Thymus (tissue), 11 donors: ENCODE measurements around the gene KRTAP7-1. TPM values are rescaled to one million over a fixed set of nuclear protein-coding genes. Genes with fewer than 3 reads are reported as not detected.

Source experiments
- DNase-seq, 9 donors: peaks; one replicate each; pipeline ENCODE4 v3.0.0-alpha.2; 2013; ENCODE audit warnings: low spot score in 9 of 9, low read depth in 6 of 9, missing footprints in 1 of 9
- H3K27ac ChIP-seq, 2 donors: one replicate each; pipeline ENCODE4 v1.5.1; 2013; ENCODE audit warnings: control low read depth in 1 of 2, low read depth in 1 of 2, low read length in 1 of 2, mild to moderate bottlenecking in 1 of 2, moderate library complexity in 1 of 2
- H3K27me3 ChIP-seq, 2 donors: one replicate each; pipeline ENCODE4 v1.5.1; 2013; ENCODE audit warnings: low read length in 1 of 2; ENCODE audit not compliant: control insufficient read depth in 2 of 2, insufficient read depth in 1 of 2
- H3K36me3 ChIP-seq, 2 donors: one replicate each; pipeline ENCODE4 v1.5.1; 2013; ENCODE audit warnings: low read length in 1 of 2, mild to moderate bottlenecking in 1 of 2, moderate library complexity in 1 of 2; ENCODE audit not compliant: control insufficient read depth in 2 of 2, insufficient read depth in 2 of 2
- H3K4me1 ChIP-seq, 2 donors: one replicate each; pipeline ENCODE4 v1.5.1; 2013; ENCODE audit warnings: low read length in 2 of 2; ENCODE audit not compliant: control insufficient read depth in 2 of 2, insufficient read depth in 2 of 2
- H3K4me3 ChIP-seq, 2 donors: one replicate each; pipeline ENCODE4 v1.5.1; 2013; ENCODE audit warnings: low read length in 2 of 2, control low read depth in 1 of 2, mild to moderate bottlenecking in 1 of 2
- H3K9me3 ChIP-seq, 2 donors: one replicate each; pipeline ENCODE4 v1.5.1; 2013; ENCODE audit warnings: low read length in 1 of 2, mild to moderate bottlenecking in 1 of 2; ENCODE audit not compliant: control insufficient read depth in 2 of 2, insufficient read depth in 1 of 2
- WGBS: extraction: QIAGEN DNeasy Blood & Tissue Kit; methylation state at CpG from one replicate; pipeline ENCODE4 v1.1.7; 2013; 5-methylcytosine and 5-hydroxymethylcytosine counted together
- polyA plus RNA-seq: library from polyadenylated mRNA; stranded (reverse); fragments of 200-250 nt; gene quantifications from one replicate; pipeline ENCODE4 v1.2.3, GENCODE V29; 2013
- total RNA-seq: library from RNA; stranded (reverse); fragments of 120-200 nt; gene quantifications from one replicate; pipeline ENCODE4 v1.2.4, GENCODE V29; 2013
- donor health status: healthy.

KRTAP7-1 gene
- total and polyA plus RNA-seq, 2 donors: 0.23 TPM; not detected in 1

DNA sequence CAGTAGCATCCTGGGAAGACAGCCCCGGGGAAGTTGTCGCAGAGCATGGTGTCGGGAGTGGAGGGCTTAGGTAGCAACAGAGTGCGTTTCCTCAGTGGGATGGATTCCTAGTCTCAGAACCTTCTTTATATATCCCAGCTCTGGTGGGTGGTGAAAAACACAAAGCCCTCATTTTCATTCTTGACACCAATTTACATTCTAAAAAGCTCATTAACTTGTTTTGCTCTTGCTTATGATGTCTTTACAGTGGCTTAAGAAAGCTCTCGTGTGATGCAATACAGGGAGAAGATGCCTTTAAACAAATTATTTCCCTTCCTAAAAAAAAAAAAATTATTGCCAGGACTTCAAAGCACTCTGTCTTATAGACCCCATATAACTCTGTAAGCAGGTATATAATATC, 16.4 kb downstream of the KRTAP7-1 start, which contains the start of gene KRTAP8-1:
Gene KRTAP8-1, minus strand, starts transcription at position 101 of the 400 bp plus-strand sequence. Its CDS starts 54 bp downstream, at position 47.
- Histone ChIP-seq H3K27me3 (no peaks in the 10 kb centered on the region), H3K36me3 (no peaks in the 10 kb centered on the region), H3K9me3 (no peaks in the 10 kb centered on the region), H3K4me1 (no peaks in the 10 kb centered on the region), H3K4me3 (no peak within 1 kb of the TSS), H3K27ac (no peak within 1 kb of the TSS)
- no peak for DNase-seq
- 95% methylated on average over 5 of the region's 5 CpGs for WGBS

GRCh38 chr21:30800605-30801004, 29.0 kb downstream of the KRTAP7-1 start:
- no peaks in the 10 kb centered on the region for H3K4me1 ChIP-seq
- H3K36me3 ChIP-seq: no peaks in the 10 kb centered on the region
- no peak overlapping the region for H3K4me3 ChIP-seq
- no peak overlapping the region for H3K27ac ChIP-seq
- no peaks in the 10 kb centered on the region for H3K9me3 ChIP-seq
- H3K27me3 ChIP-seq: no peaks in the 10 kb centered on the region
- DNase-seq: no peak
- WGBS: 83% methylated on average over 1 of the region's 1 CpG

DNA sequence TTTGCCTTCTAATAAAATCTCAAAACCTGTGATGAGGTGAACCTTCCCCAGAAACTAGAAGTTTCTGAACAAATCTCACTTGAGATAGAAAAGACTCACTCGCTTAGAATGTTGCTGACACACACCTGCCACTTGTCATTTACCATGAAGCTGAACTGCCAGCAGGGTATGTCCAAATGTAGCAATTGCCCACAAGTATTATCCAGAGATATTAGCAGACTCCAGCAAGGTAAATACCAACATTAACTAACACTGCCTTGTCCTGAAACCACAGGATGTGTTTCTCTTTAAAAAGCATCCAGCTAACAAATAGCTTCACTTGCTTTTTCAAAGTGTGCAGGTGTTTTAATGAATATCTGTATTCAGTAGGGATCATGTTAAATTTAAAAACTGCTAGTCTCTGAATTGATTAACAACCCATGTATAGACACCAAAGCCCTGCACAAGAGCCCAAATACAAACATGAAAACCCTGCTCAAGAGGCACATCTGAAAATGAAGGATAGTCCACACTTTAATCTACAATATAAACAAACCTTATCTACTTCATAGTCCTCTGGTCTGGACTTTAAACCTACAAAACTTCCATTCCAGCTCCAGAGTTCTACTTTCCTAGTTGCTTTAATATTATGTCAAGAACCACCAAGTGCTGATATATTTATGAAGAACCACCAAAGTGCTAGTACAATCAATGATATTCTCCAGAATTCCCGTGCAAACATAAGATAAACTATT, 35.8 kb downstream of the KRTAP7-1 start:
- no peaks in the 10 kb centered on the region for H3K4me1 ChIP-seq
- H3K27me3 ChIP-seq: no peaks in the 10 kb centered on the region
- H3K27ac ChIP-seq: no peak overlapping the region
- no peaks in the 10 kb centered on the region for H3K36me3 ChIP-seq
- H3K9me3 ChIP-seq: no peaks in the 10 kb centered on the region
- no peak overlapping the region for H3K4me3 ChIP-seq
- DNase-seq: no peak
- WGBS: 61% methylated on average over 2 of the region's 2 CpGs

GRCh38 chr21:30779249-30779648, 50.3 kb downstream of the KRTAP7-1 start:
- Histone ChIP-seq H3K4me3 (no peak overlapping the region), H3K27me3 (no peaks in the 10 kb centered on the region), H3K27ac (no peak overlapping the region), H3K9me3 (no peaks in the 10 kb centered on the region), H3K4me1 (no peaks in the 10 kb centered on the region), H3K36me3 (no peaks in the 10 kb centered on the region)
- no peak for DNase-seq
- WGBS: 96% methylated on average over 1 of the region's 1 CpG

Other genes with a start within 250 kb of the KRTAP7-1 start
- gene KRTAP22-2, start 239.4 kb downstream of the KRTAP7-1 start, total RNA-seq: not detected
- gene KRTAP22-2, start 239.4 kb downstream of the KRTAP7-1 start, polyA plus RNA-seq: not detected
- not detected for gene KRTAP6-3, start 237.3 kb downstream of the KRTAP7-1 start, total RNA-seq
- gene KRTAP6-3, start 237.3 kb downstream of the KRTAP7-1 start, polyA plus RNA-seq: not detected
- gene KRTAP6-2, start 230.9 kb downstream of the KRTAP7-1 start, total RNA-seq: not detected
- not detected for gene KRTAP6-2, start 230.9 kb downstream of the KRTAP7-1 start, polyA plus RNA-seq
- not detected for gene KRTAP22-1, start 228.7 kb downstream of the KRTAP7-1 start, total RNA-seq
- gene KRTAP22-1, start 228.7 kb downstream of the KRTAP7-1 start, polyA plus RNA-seq: not detected
- gene KRTAP6-1, start 215.8 kb downstream of the KRTAP7-1 start, total RNA-seq: not detected
- gene KRTAP6-1, start 215.8 kb downstream of the KRTAP7-1 start, polyA plus RNA-seq: not detected
- not detected for gene KRTAP20-1, start 213.3 kb downstream of the KRTAP7-1 start, total RNA-seq
- not detected for gene KRTAP20-1, start 213.3 kb downstream of the KRTAP7-1 start, polyA plus RNA-seq
- gene KRTAP20-4, start 209.1 kb downstream of the KRTAP7-1 start, total RNA-seq: not detected
- gene KRTAP20-4, start 209.1 kb downstream of the KRTAP7-1 start, polyA plus RNA-seq: not detected
- not detected for gene KRTAP20-2, start 194.6 kb downstream of the KRTAP7-1 start, total RNA-seq
- gene KRTAP20-2, start 194.6 kb downstream of the KRTAP7-1 start, polyA plus RNA-seq: not detected
- not detected for gene KRTAP20-3, start 186.9 kb downstream of the KRTAP7-1 start, total RNA-seq
- not detected for gene KRTAP20-3, start 186.9 kb downstream of the KRTAP7-1 start, polyA plus RNA-seq
- gene KRTAP21-3, start 111.0 kb downstream of the KRTAP7-1 start, total RNA-seq: not detected
- not detected for gene KRTAP21-3, start 111.0 kb downstream of the KRTAP7-1 start, polyA plus RNA-seq
- not detected for gene KRTAP21-2, start 82.5 kb downstream of the KRTAP7-1 start, total RNA-seq
- gene KRTAP21-2, start 82.5 kb downstream of the KRTAP7-1 start, polyA plus RNA-seq: not detected
- not detected for gene KRTAP21-1, start 74.3 kb downstream of the KRTAP7-1 start, total RNA-seq
- not detected for gene KRTAP21-1, start 74.3 kb downstream of the KRTAP7-1 start, polyA plus RNA-seq
- not detected for gene KRTAP8-1, start 16.5 kb downstream of the KRTAP7-1 start, total RNA-seq
- gene KRTAP8-1, start 16.5 kb downstream of the KRTAP7-1 start, polyA plus RNA-seq: 0.16 TPM
- 0.09 TPM for gene KRTAP11-1, start 51.8 kb upstream of the KRTAP7-1 start, total RNA-seq
- 0.16 TPM for gene KRTAP11-1, start 51.8 kb upstream of the KRTAP7-1 start, polyA plus RNA-seq
- gene KRTAP19-8, start 208.7 kb upstream of the KRTAP7-1 start, total RNA-seq: not detected
- gene KRTAP19-8, start 208.7 kb upstream of the KRTAP7-1 start, polyA plus RNA-seq: not detected